ENCODE measurements around the gene GRIN2A.

Gene GRIN2A

DNA sequence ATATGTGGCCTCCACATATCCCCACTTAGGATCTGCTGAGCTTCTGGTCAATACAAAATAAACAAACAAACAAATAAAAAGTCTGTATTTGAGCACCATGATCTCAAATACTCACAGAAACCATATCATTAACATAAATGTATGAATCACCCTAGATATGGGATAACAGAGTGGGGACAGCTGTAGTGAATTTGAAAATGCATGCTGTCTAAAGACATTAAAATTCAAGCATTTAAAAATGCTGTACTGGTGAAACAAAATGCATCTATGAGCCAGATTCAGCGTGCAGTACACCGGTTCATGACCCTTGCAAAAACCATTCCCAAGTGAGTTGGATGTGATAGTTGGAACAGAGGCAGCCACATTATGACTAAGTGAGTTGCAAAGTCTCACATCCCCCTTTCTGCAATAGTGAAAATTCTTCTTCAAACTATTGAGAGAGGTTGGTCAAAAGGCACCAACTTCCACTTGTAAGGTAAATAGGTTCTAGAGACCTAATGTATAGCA is 12.3 kb downstream of the GRIN2A start:
- H3K27me3 ChIP-seq (replicated peaks; ENCODE audit: control insufficient read depth, insufficient read depth, low read length, poor library complexity, severe bottlenecking): no peaks in the 10 kb centered on the region
- DNase-seq: no peak

GRCh38 chr16:10169031-10169430 is 13.2 kb downstream of the GRIN2A start:
- H3K9me3 ChIP-seq (ENCODE audit: control insufficient read depth, low read length): no peaks in the 10 kb centered on the region
- no peaks in the 10 kb centered on the region for H3K36me3 ChIP-seq (ENCODE audit: control insufficient read depth, insufficient read depth, low read length)
- H3K4me3 ChIP-seq (ENCODE audit: insufficient read depth, low read depth, low read length, poor library complexity, severe bottlenecking): no peak overlapping the region
- H3K4me1 ChIP-seq (ENCODE audit: control insufficient read depth, insufficient read depth, low read length, poor library complexity, severe bottlenecking): no peaks in the 10 kb centered on the region
- H3K27ac ChIP-seq (ENCODE audit: insufficient read depth, low read length, poor library complexity, severe bottlenecking): no peak overlapping the region
- no peak for DNase-seq
- H3K27me3 ChIP-seq (replicated peaks; ENCODE audit: control insufficient read depth, insufficient read depth, low read length, poor library complexity, severe bottlenecking): no peaks in the 10 kb centered on the region

More for the DNA sequence above, 12.3 kb downstream of the GRIN2A start:
- no peaks in the 10 kb centered on the region for H3K4me1 ChIP-seq (ENCODE audit: control insufficient read depth, insufficient read depth, low read length, poor library complexity, severe bottlenecking)
- no peaks in the 10 kb centered on the region for H3K36me3 ChIP-seq (ENCODE audit: control insufficient read depth, insufficient read depth, low read length)
- H3K9me3 ChIP-seq (ENCODE audit: control insufficient read depth, low read length): no peaks in the 10 kb centered on the region
- H3K4me3 ChIP-seq (ENCODE audit: insufficient read depth, low read depth, low read length, poor library complexity, severe bottlenecking): no peak overlapping the region
- H3K27ac ChIP-seq (ENCODE audit: insufficient read depth, low read length, poor library complexity, severe bottlenecking): no peak overlapping the region

DNA sequence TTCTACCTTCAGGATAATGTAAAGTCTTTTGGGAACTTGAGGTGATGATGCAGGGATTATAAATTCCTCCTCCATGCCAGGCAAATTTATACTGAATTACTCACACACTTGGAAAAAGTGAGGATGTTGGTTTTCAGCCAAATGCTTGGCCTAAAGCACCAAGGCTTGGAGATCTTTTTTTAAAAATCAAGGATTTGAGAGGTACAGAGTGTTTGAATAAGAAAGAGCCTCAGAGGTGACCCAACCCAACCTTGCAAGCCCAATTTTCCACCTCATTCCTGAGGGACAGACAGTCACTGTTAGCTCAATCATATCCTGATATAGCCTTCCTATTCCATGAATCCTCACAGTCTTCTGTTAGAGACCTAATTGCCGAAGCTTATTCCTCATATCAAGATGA is 14.0 kb downstream of the GRIN2A start:
- Histone ChIP-seq H3K4me1 (ENCODE audit: control insufficient read depth, insufficient read depth, low read length, poor library complexity, severe bottlenecking) (no peaks in the 10 kb centered on the region), H3K27me3 (replicated peaks; ENCODE audit: control insufficient read depth, insufficient read depth, low read length, poor library complexity, severe bottlenecking) (no peaks in the 10 kb centered on the region), H3K36me3 (ENCODE audit: control insufficient read depth, insufficient read depth, low read length) (no peaks in the 10 kb centered on the region), H3K27ac (ENCODE audit: insufficient read depth, low read length, poor library complexity, severe bottlenecking) (no peak overlapping the region), H3K9me3 (ENCODE audit: control insufficient read depth, low read length) (no peaks in the 10 kb centered on the region), H3K4me3 (ENCODE audit: insufficient read depth, low read depth, low read length, poor library complexity, severe bottlenecking) (no peak overlapping the region)
- no peak for DNase-seq

- H3K36me3 ChIP-seq (ENCODE audit: control insufficient read depth, insufficient read depth, low read length): no peaks in the 10 kb centered on the region
- no peaks in the 10 kb centered on the region for H3K4me1 ChIP-seq (ENCODE audit: control insufficient read depth, insufficient read depth, low read length, poor library complexity, severe bottlenecking)
- H3K4me3 ChIP-seq (ENCODE audit: insufficient read depth, low read depth, low read length, poor library complexity, severe bottlenecking): no peak overlapping the region
- no peaks in the 10 kb centered on the region for H3K27me3 ChIP-seq (replicated peaks; ENCODE audit: control insufficient read depth, insufficient read depth, low read length, poor library complexity, severe bottlenecking)
- H3K9me3 ChIP-seq (ENCODE audit: control insufficient read depth, low read length): no peaks in the 10 kb centered on the region
- H3K27ac ChIP-seq (ENCODE audit: insufficient read depth, low read length, poor library complexity, severe bottlenecking): no peak overlapping the region
- no peak for DNase-seq
Observed at GRCh38 chr16:10165643-10166042, 16.6 kb downstream of the GRIN2A start.

GRCh38 chr16:10162981-10163380 is 19.2 kb downstream of the GRIN2A start:
- Histone ChIP-seq H3K27me3 (replicated peaks; ENCODE audit: control insufficient read depth, insufficient read depth, low read length, poor library complexity, severe bottlenecking) (no peaks in the 10 kb centered on the region), H3K4me1 (ENCODE audit: control insufficient read depth, insufficient read depth, low read length, poor library complexity, severe bottlenecking) (no peaks in the 10 kb centered on the region), H3K4me3 (ENCODE audit: insufficient read depth, low read depth, low read length, poor library complexity, severe bottlenecking) (no peak overlapping the region), H3K9me3 (ENCODE audit: control insufficient read depth, low read length) (no peaks in the 10 kb centered on the region), H3K36me3 (ENCODE audit: control insufficient read depth, insufficient read depth, low read length) (no peaks in the 10 kb centered on the region), H3K27ac (ENCODE audit: insufficient read depth, low read length, poor library complexity, severe bottlenecking) (no peak overlapping the region)
- no peak for DNase-seq

- Histone ChIP-seq H3K4me1 (ENCODE audit: control insufficient read depth, insufficient read depth, low read length, poor library complexity, severe bottlenecking) (no peaks in the 10 kb centered on the region), H3K9me3 (ENCODE audit: control insufficient read depth, low read length) (no peaks in the 10 kb centered on the region), H3K4me3 (ENCODE audit: insufficient read depth, low read depth, low read length, poor library complexity, severe bottlenecking) (no peak overlapping the region), H3K36me3 (ENCODE audit: control insufficient read depth, insufficient read depth, low read length) (no peaks in the 10 kb centered on the region), H3K27me3 (replicated peaks; ENCODE audit: control insufficient read depth, insufficient read depth, low read length, poor library complexity, severe bottlenecking) (no peaks in the 10 kb centered on the region), H3K27ac (ENCODE audit: insufficient read depth, low read length, poor library complexity, severe bottlenecking) (no peak overlapping the region)
- no peak for DNase-seq
Observed at GRCh38 chr16:10156099-10156498, 26.1 kb downstream of the GRIN2A start.

- Histone ChIP-seq H3K27ac (ENCODE audit: insufficient read depth, low read length, poor library complexity, severe bottlenecking) (no peak overlapping the region), H3K9me3 (ENCODE audit: control insufficient read depth, low read length) (no peaks in the 10 kb centered on the region), H3K36me3 (ENCODE audit: control insufficient read depth, insufficient read depth, low read length) (no peaks in the 10 kb centered on the region), H3K4me1 (ENCODE audit: control insufficient read depth, insufficient read depth, low read length, poor library complexity, severe bottlenecking) (no peaks in the 10 kb centered on the region), H3K27me3 (replicated peaks; ENCODE audit: control insufficient read depth, insufficient read depth, low read length, poor library complexity, severe bottlenecking) (no peaks in the 10 kb centered on the region), H3K4me3 (ENCODE audit: insufficient read depth, low read depth, low read length, poor library complexity, severe bottlenecking) (no peak overlapping the region)
- DNase-seq: no peak
Observed at GRCh38 chr16:10154389-10154788, 27.8 kb downstream of the GRIN2A start.

DNA sequence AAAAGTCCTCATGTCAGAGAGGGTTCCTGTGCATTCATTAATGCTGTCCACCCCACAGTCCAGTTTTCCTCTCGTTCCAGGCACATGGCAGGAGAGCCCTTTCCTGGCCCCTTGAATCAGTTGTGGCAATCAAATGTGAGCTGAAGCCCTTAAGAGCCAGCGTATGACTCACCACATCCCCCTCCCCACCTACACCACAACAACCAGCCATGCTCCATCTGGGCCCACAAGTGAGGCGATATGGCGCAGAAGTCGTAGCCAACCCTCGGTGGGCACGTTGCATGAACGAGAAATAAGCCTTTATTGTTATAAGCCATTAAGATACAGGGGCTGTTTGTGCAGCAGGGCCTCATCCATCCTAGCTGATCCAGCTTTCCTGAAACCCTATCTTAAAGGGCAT is 28.2 kb downstream of the GRIN2A start:
- no peaks in the 10 kb centered on the region for H3K4me1 ChIP-seq (ENCODE audit: control insufficient read depth, insufficient read depth, low read length, poor library complexity, severe bottlenecking)
- no peak for DNase-seq
- H3K36me3 ChIP-seq (ENCODE audit: control insufficient read depth, insufficient read depth, low read length): no peaks in the 10 kb centered on the region
- H3K9me3 ChIP-seq (ENCODE audit: control insufficient read depth, low read length): no peaks in the 10 kb centered on the region
- H3K27ac ChIP-seq (ENCODE audit: insufficient read depth, low read length, poor library complexity, severe bottlenecking): no peak overlapping the region
- no peaks in the 10 kb centered on the region for H3K27me3 ChIP-seq (replicated peaks; ENCODE audit: control insufficient read depth, insufficient read depth, low read length, poor library complexity, severe bottlenecking)
- no peak overlapping the region for H3K4me3 ChIP-seq (ENCODE audit: insufficient read depth, low read depth, low read length, poor library complexity, severe bottlenecking)

DNA sequence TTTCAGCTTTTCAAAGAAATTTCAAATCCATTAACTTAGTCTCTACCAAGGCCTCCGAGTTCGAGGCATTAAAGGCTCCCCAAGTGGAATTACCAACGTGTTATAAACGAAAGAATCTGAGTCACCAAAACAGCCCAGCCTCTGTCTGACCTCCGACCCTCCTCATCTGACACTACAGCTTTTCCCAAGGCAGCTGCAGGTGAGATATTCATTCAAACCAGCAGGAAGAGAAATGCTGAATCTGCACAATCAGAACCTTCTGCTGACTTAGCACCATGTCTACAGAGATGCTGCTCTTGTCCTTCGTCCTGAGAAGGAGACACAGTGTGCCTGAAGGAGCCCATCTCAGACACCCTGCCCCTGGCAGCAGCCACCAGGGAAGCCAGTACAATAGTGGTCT is 30.5 kb downstream of the GRIN2A start:
- no peak overlapping the region for H3K27ac ChIP-seq (ENCODE audit: insufficient read depth, low read length, poor library complexity, severe bottlenecking)
- H3K4me3 ChIP-seq (ENCODE audit: insufficient read depth, low read depth, low read length, poor library complexity, severe bottlenecking): no peak overlapping the region
- no peaks in the 10 kb centered on the region for H3K27me3 ChIP-seq (replicated peaks; ENCODE audit: control insufficient read depth, insufficient read depth, low read length, poor library complexity, severe bottlenecking)
- H3K9me3 ChIP-seq (ENCODE audit: control insufficient read depth, low read length): no peaks in the 10 kb centered on the region
- no peaks in the 10 kb centered on the region for H3K36me3 ChIP-seq (ENCODE audit: control insufficient read depth, insufficient read depth, low read length)
- DNase-seq: no peak
- no peaks in the 10 kb centered on the region for H3K4me1 ChIP-seq (ENCODE audit: control insufficient read depth, insufficient read depth, low read length, poor library complexity, severe bottlenecking)

DNA sequence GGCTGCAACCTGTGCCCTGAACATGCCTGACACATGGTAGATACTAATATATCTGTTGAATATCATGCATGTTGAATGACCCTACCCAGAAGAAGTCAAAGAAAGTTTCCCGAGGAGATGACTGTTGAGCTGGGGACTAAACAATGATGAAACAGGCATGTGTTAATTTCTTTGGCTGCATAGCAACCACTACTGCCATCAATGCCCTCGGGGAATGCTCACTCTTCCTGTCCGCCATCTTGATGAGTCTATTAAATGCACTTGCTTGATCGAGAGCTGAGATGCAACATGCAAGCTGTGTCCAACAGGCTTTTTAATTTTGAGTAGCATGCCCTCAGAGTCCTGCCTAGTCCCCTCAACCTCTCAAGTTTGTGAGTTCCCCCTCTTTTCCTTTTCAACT is 31.3 kb downstream of the GRIN2A start:
- Histone ChIP-seq H3K4me1 (ENCODE audit: control insufficient read depth, insufficient read depth, low read length, poor library complexity, severe bottlenecking) (no peaks in the 10 kb centered on the region), H3K27me3 (replicated peaks; ENCODE audit: control insufficient read depth, insufficient read depth, low read length, poor library complexity, severe bottlenecking) (no peaks in the 10 kb centered on the region), H3K4me3 (ENCODE audit: insufficient read depth, low read depth, low read length, poor library complexity, severe bottlenecking) (no peak overlapping the region), H3K9me3 (ENCODE audit: control insufficient read depth, low read length) (no peaks in the 10 kb centered on the region), H3K36me3 (ENCODE audit: control insufficient read depth, insufficient read depth, low read length) (no peaks in the 10 kb centered on the region), H3K27ac (ENCODE audit: insufficient read depth, low read length, poor library complexity, severe bottlenecking) (no peak overlapping the region)
- DNase-seq: no peak
